ENCODE data around the gene HBA1.

GRCh38 chr16:132120-132519 lies 44.4 kb upstream of the HBA1 start:
- TF ChIP-seq POLR2A (IDR thresholded peaks at IDR 0.05; ENCODE audit: low read depth, low read length) (no peak), TAF1 (IDR thresholded peaks at IDR 0.05; ENCODE audit: low read depth, low read length) (no peak), POLR2AphosphoS5 (IDR thresholded peaks at IDR 0.05; ENCODE audit: low read depth, low read length) (no peak), PAX5 (IDR thresholded peaks at IDR 0.05; ENCODE audit: insufficient read depth, low read length, severe bottlenecking) (no peak), POU2F2 (IDR thresholded peaks at IDR 0.05; ENCODE audit: low read depth, low read length) (no peak), SPI1 (IDR thresholded peaks at IDR 0.05; ENCODE audit: low read depth, low read length) (no peak)

Measured in GM12891 (cell line).